HepG2 (cell line): ENCODE data around the gene LZTS2. TPM values are rescaled to one million over a fixed set of nuclear protein-coding genes. Genes with fewer than 3 reads are reported as not detected.
A peak's percentile ranks its signal among the peaks of the same experiment; 100 is the strongest.

ENCODE experiments used
- DPF2 ChIP-seq: sonication (generic); formaldehyde crosslinking; IDR thresholded peaks from 2 replicates; pipeline ENCODE4 v1.4.0; 2020; ENCODE audit warnings: mild to moderate bottlenecking, low read depth, missing genetic modification reagents, borderline replicate concordance
- FLYWCH1 ChIP-seq: sonication (generic); formaldehyde crosslinking; IDR thresholded peaks from 2 replicates; pipeline ENCODE4 v1.8.1; 2023; ENCODE audit warnings: mild to moderate bottlenecking, missing genetic modification reagents
- HNRNPH1 ChIP-seq: fragments of 200-400 bp; formaldehyde crosslinking; optimal IDR thresholded peaks from 2 replicates; pipeline ENCODE3; 2017; ENCODE audit warnings: mild to moderate bottlenecking, low read depth, low read length
- HNRNPK ChIP-seq: fragments of 200-400 bp; formaldehyde crosslinking; IDR thresholded peaks from 2 replicates; pipeline ENCODE4 v1.6.1; 2018; ENCODE audit warnings: low read length, low read depth, moderate library complexity, mild to moderate bottlenecking; ENCODE audit not compliant: poor library complexity, severe bottlenecking
- JARID2 ChIP-seq: sonication (generic); formaldehyde crosslinking; IDR thresholded peaks from 2 replicates; pipeline ENCODE4 v1.8.1; 2023; ENCODE audit warnings: missing genetic modification reagents, inconsistent platforms; ENCODE audit not compliant: insufficient replicate concordance
- MAFG ChIP-seq: sonication (generic); formaldehyde crosslinking; IDR thresholded peaks from 2 replicates; pipeline ENCODE4 v1.5.1; 2020; ENCODE audit warnings: mild to moderate bottlenecking, missing genetic modification reagents
- MED13 ChIP-seq: sonication (generic); formaldehyde crosslinking; IDR thresholded peaks from 2 replicates; pipeline ENCODE4 v1.5.0; 2020; ENCODE audit warnings: missing genetic modification reagents
- RBM39 ChIP-seq: fragments of 200-400 bp; formaldehyde crosslinking; IDR thresholded peaks from one replicate; pipeline ENCODE4 v1.6.1; 2018; ENCODE audit warnings: antibody characterized with exemption, mild to moderate bottlenecking, low read depth, low read length; ENCODE audit not compliant: poor library complexity, severe bottlenecking
- SAP130 ChIP-seq: IDR thresholded peaks from 2 replicates; pipeline ENCODE4 v1.6.1; 2016; ENCODE audit warnings: low read depth
- TBL1XR1 ChIP-seq: fragments of 150-350 bp; IDR thresholded peaks from 2 replicates; pipeline ENCODE4 v1.6.1; 2014; ENCODE audit warnings: borderline replicate concordance, low read length; ENCODE audit not compliant: partially characterized antibody
- ZBTB1 ChIP-seq: sonication (generic); formaldehyde crosslinking; IDR thresholded peaks from 2 replicates; pipeline ENCODE4 v1.4.0; 2020; ENCODE audit warnings: missing genetic modification reagents, borderline replicate concordance
- ZFP36 ChIP-seq: fragments of 150-350 bp; IDR thresholded peaks from 2 replicates; pipeline ENCODE4 v1.6.1; 2018; ENCODE audit warnings: borderline replicate concordance, low read length, low read depth; ENCODE audit not compliant: partially characterized antibody
- ZFP36L1 ChIP-seq: sonication (generic); formaldehyde crosslinking; IDR thresholded peaks from 2 replicates; pipeline ENCODE4 v1.8.0; 2022; ENCODE audit warnings: mild to moderate bottlenecking, missing genetic modification reagents, moderate library complexity
- ZFP36L2 ChIP-seq: sonication (generic); formaldehyde crosslinking; IDR thresholded peaks from 2 replicates; pipeline ENCODE4 v1.4.0; 2020; ENCODE audit warnings: missing genetic modification reagents
- ZNF17 ChIP-seq: sonication (generic); formaldehyde crosslinking; IDR thresholded peaks from 2 replicates; pipeline ENCODE4 v1.5.0; 2020; ENCODE audit warnings: mild to moderate bottlenecking, missing genetic modification reagents
- ZNF501 ChIP-seq: sonication (generic); formaldehyde crosslinking; IDR thresholded peaks from 2 replicates; pipeline ENCODE4 v1.5.1; 2020; ENCODE audit warnings: mild to moderate bottlenecking, moderate library complexity, missing genetic modification reagents
- ZNF552 ChIP-seq: sonication (generic); formaldehyde crosslinking; IDR thresholded peaks from 2 replicates; pipeline ENCODE4 v1.9.0; 2022; ENCODE audit warnings: missing genetic modification reagents, mild to moderate bottlenecking, borderline replicate concordance
- ZNF768 ChIP-seq: sonication (generic); formaldehyde crosslinking; IDR thresholded peaks from 2 replicates; pipeline ENCODE4 v1.4.0; 2020; ENCODE audit warnings: missing genetic modification reagents
- polyA plus RNA-seq, 8 experiments: library from polyadenylated mRNA; depleted of rRNA in 3 of 8; stranded (reverse) in 7 of 8; unstranded in 1 of 8; fragments of >200 nt; fragmentation: Illumina TruSeq in 4 of 8; extraction: Trizol in 4 of 8; gene quantifications; 2 replicates each; pipeline versions ENCODE4 v1.2.1 to v1.2.3, GENCODE V29; 2011 to 2016; ENCODE audit warnings: low read depth in 4 of 8, missing spikeins in 1 of 8, mixed read lengths in 1 of 8; ENCODE audit not compliant: insufficient read depth in 1 of 8
- total RNA-seq, 5 experiments: library from RNA; depleted of rRNA; stranded (reverse); fragments of >200 nt; fragmentation: Illumina TruSeq; extraction: Trizol; gene quantifications; 2 replicates each; pipeline ENCODE4 v1.2.3, GENCODE V29; 2016; ENCODE audit warnings: low read depth in 1 of 5
- TF ChIP-seq, protein P1 (sequence below): sonication (generic); formaldehyde crosslinking; IDR thresholded peaks from 2 replicates; pipeline ENCODE4 v1.4.0; 2020; ENCODE audit warnings: missing genetic modification reagents
- TF ChIP-seq, protein P2 (sequence below): sonication (generic); formaldehyde crosslinking; IDR thresholded peaks from 2 replicates; pipeline ENCODE4 v1.5.0; 2020; ENCODE audit warnings: mild to moderate bottlenecking, missing genetic modification reagents
- TF ChIP-seq, protein P3 (sequence below): IDR thresholded peaks from 2 replicates; pipeline ENCODE4 v1.6.1; 2016
- TF ChIP-seq, protein P4 (sequence below): sonication (generic); formaldehyde crosslinking; IDR thresholded peaks from 2 replicates; pipeline ENCODE4 v1.5.0; 2020; ENCODE audit warnings: mild to moderate bottlenecking, missing genetic modification reagents, borderline replicate concordance

LZTS2 gene
- total and polyA plus RNA-seq, 2 of the 13 experiments (the other 11 are each of a cell fraction or from before 2014, with no cell fraction given) = 43.6 to 65.6 TPM

DNA sequence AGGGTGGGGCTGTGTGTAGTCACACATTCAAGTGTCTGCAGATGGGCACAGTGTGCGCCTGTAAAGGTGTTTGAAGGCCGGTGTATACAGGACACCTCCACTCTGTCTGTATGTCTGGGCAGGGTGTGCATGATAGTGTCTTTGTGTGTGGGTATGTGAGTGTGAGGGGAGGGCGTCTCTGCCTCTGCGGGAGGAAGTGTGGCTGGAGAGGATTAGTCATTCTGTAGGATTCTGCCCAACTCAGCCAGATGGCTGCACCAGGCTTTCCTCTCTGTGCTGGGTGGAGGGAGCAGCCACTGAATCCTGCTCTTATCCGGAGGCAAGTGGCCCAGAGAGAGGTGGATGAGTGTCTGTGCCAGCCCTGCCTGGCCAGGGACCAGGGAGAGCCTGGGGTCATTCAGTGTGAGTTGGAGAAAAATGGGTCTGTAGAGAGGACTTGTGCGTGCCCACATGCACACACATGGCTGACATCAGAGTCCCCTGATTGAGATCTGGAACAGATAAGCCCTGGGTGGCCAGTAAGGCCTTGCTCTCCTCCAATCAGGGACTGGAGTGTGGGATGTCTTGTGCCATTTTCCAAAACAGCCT, 33.1 kb downstream of the LZTS2 start (continued):
- TF ChIP-seq JARID2 (CRISPR knock-in tag) (no peak), ZNF552 (CRISPR knock-in tag) (0 out of 2 replicates have a peak, but pooled peaks have one; percentile 17), HNRNPH1 (no peak), ZNF17 (CRISPR knock-in tag) (no peak), HNRNPK (no peak), MAFG (CRISPR knock-in tag) (no peak), ZFP36 (no peak), SAP130 (peak; percentile 60; the same call in 1 of the 2 replicates), DPF2 (CRISPR knock-in tag) (peak; percentile 47; the same call in 1 of the 2 replicates), RBM39 (no peak), MED13 (no peak; the same call in 1 of the 2 replicates), ZNF768 (CRISPR knock-in tag) (no peak), ZNF501 (CRISPR knock-in tag) (peak; percentile 70; the same call in 1 of the 2 replicates), ZBTB1 (CRISPR knock-in tag) (no peak), TBL1XR1 (no peak), FLYWCH1 (CRISPR knock-in tag) (no peak), ZFP36L1 (CRISPR knock-in tag) (no peak), ZFP36L2 (CRISPR knock-in tag) (no peak)
- TF ChIP-seq, protein P1, sequence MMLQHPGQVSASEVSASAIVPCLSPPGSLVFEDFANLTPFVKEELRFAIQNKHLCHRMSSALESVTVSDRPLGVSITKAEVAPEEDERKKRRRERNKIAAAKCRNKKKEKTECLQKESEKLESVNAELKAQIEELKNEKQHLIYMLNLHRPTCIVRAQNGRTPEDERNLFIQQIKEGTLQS (CRISPR knock-in tag) = peak; percentile 44; the same call in 1 of the 2 replicates
- TF ChIP-seq, protein P2, sequence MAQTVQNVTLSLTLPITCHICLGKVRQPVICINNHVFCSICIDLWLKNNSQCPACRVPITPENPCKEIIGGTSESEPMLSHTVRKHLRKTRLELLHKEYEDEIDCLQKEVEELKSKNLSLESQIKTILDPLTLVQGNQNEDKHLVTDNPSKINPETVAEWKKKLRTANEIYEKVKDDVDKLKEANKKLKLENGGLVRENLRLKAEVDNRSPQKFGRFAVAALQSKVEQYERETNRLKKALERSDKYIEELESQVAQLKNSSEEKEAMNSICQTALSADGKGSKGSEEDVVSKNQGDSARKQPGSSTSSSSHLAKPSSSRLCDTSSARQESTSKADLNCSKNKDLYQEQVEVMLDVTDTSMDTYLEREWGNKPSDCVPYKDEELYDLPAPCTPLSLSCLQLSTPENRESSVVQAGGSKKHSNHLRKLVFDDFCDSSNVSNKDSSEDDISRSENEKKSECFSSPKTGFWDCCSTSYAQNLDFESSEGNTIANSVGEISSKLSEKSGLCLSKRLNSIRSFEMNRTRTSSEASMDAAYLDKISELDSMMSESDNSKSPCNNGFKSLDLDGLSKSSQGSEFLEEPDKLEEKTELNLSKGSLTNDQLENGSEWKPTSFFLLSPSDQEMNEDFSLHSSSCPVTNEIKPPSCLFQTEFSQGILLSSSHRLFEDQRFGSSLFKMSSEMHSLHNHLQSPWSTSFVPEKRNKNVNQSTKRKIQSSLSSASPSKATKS (CRISPR knock-in tag) = no peak
- TF ChIP-seq, protein P3, sequence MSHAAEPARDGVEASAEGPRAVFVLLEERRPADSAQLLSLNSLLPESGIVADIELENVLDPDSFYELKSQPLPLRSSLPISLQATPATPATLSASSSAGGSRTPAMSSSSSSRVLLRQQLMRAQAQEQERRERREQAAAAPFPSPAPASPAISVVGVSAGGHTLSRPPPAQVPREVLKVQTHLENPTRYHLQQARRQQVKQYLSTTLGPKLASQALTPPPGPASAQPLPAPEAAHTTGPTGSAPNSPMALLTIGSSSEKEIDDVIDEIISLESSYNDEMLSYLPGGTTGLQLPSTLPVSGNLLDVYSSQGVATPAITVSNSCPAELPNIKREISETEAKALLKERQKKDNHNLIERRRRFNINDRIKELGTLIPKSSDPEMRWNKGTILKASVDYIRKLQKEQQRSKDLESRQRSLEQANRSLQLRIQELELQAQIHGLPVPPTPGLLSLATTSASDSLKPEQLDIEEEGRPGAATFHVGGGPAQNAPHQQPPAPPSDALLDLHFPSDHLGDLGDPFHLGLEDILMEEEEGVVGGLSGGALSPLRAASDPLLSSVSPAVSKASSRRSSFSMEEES = no peak
- TF ChIP-seq, protein P4, sequence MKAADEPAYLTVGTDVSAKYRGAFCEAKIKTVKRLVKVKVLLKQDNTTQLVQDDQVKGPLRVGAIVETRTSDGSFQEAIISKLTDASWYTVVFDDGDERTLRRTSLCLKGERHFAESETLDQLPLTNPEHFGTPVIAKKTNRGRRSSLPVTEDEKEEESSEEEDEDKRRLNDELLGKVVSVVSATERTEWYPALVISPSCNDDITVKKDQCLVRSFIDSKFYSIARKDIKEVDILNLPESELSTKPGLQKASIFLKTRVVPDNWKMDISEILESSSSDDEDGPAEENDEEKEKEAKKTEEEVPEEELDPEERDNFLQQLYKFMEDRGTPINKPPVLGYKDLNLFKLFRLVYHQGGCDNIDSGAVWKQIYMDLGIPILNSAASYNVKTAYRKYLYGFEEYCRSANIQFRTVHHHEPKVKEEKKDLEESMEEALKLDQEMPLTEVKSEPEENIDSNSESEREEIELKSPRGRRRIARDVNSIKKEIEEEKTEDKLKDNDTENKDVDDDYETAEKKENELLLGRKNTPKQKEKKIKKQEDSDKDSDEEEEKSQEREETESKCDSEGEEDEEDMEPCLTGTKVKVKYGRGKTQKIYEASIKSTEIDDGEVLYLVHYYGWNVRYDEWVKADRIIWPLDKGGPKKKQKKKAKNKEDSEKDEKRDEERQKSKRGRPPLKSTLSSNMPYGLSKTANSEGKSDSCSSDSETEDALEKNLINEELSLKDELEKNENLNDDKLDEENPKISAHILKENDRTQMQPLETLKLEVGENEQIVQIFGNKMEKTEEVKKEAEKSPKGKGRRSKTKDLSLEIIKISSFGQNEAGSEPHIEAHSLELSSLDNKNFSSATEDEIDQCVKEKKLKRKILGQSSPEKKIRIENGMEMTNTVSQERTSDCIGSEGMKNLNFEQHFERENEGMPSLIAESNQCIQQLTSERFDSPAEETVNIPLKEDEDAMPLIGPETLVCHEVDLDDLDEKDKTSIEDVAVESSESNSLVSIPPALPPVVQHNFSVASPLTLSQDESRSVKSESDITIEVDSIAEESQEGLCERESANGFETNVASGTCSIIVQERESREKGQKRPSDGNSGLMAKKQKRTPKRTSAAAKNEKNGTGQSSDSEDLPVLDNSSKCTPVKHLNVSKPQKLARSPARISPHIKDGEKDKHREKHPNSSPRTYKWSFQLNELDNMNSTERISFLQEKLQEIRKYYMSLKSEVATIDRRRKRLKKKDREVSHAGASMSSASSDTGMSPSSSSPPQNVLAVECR (CRISPR knock-in tag) = no peak
